ENCODE results near the gene BMP8A. TPM values are rescaled to one million over a fixed set of nuclear protein-coding genes. Genes with fewer than 3 reads are reported as not detected.
"Not testable (repeated sequence)": the region's sequence is repeated elsewhere in the genome, so short reads cannot be mapped to it uniquely, and the experiment has no call there.

The BMP8A gene
- total RNA-seq, 1 donor from 2014 or later: 1.5 TPM

GRCh38 chr1:39522661-39523567 is 31.5 kb downstream of the BMP8A start:
- intact Hi-C loops (cut with DNase I): no loop called here
- peak; percentile 71 for DNase-seq (ENCODE audit: low spot score)

- intact Hi-C loops (cut with DNase I): no loop called here
Measured at GRCh38 chr1:39524171-39524570, 32.7 kb downstream of the BMP8A start.

GRCh38 chr1:39524591-39525365 is 33.3 kb downstream of the BMP8A start:
- DNase-seq (ENCODE audit: low spot score): no peak
- intact Hi-C loops (cut with DNase I): no loop called here

More at GRCh38 chr1:39524171-39524570, 32.7 kb downstream of the BMP8A start:
- DNase-seq (ENCODE audit: low spot score): no peak

- intact Hi-C loops (cut with DNase I): no loop called here
- no peak for DNase-seq (ENCODE audit: low spot score)
Measured at GRCh38 chr1:39525366-39526165, 34.1 kb downstream of the BMP8A start.

GRCh38 chr1:39526466-39527189 is 35.2 kb downstream of the BMP8A start:
- intact Hi-C loops (cut with DNase I): no loop called here
- no peak for DNase-seq (ENCODE audit: low spot score)

- intact Hi-C loops (cut with DNase I); DNase-seq (ENCODE audit: low spot score): not testable (repeated sequence)
Measured at GRCh38 chr1:39527190-39527579, 35.7 kb downstream of the BMP8A start.

- intact Hi-C loops (cut with DNase I): no loop called here
- no peak for DNase-seq (ENCODE audit: low spot score)
Measured at GRCh38 chr1:39528082-39528481, 36.6 kb downstream of the BMP8A start.

- no peak for DNase-seq (ENCODE audit: low spot score)
- intact Hi-C loops (cut with DNase I): no loop called here
Measured at GRCh38 chr1:39529901-39530535, 38.6 kb downstream of the BMP8A start.

- intact Hi-C loops (cut with DNase I): no loop called here
Measured at GRCh38 chr1:39531526-39531925, 40.1 kb downstream of the BMP8A start.

GRCh38 chr1:39533442-39533841 is 42.0 kb downstream of the BMP8A start:
- no peak for DNase-seq (ENCODE audit: low spot score)
- intact Hi-C loops (cut with DNase I): no loop called here

More at GRCh38 chr1:39531526-39531925, 40.1 kb downstream of the BMP8A start:
- no peak for DNase-seq (ENCODE audit: low spot score)

- DNase-seq (ENCODE audit: low spot score): no peak
- intact Hi-C loops (cut with DNase I): no loop called here
Measured at GRCh38 chr1:39538531-39539251, 47.3 kb downstream of the BMP8A start.

GRCh38 chr1:39539252-39539790 is 47.9 kb downstream of the BMP8A start:
- intact Hi-C loops (cut with DNase I): no loop called here
- no peak for DNase-seq (ENCODE audit: low spot score)

- no peak for DNase-seq (ENCODE audit: low spot score)
- intact Hi-C loops (cut with DNase I): loop anchor here (2.0 kb wide), 1 partner anchor 34 kb away; no protein-coding TSS in a partner anchor
Measured at GRCh38 chr1:39540504-39541031, 49.1 kb downstream of the BMP8A start.

GRCh38 chr1:39542924-39543323 is 51.5 kb downstream of the BMP8A start:
- intact Hi-C loops (cut with DNase I): no loop called here
- DNase-seq (ENCODE audit: low spot score): no peak

- no peak for DNase-seq (ENCODE audit: low spot score)
- intact Hi-C loops (cut with DNase I): no loop called here
Measured at GRCh38 chr1:39544327-39544726, 52.9 kb downstream of the BMP8A start.

- DNase-seq (ENCODE audit: low spot score): no peak
Measured at GRCh38 chr1:39545531-39545930, 54.1 kb downstream of the BMP8A start.

GRCh38 chr1:39554277-39554676 is 62.8 kb downstream of the BMP8A start:
- DNase-seq (ENCODE audit: low spot score): no peak
- intact Hi-C loops (cut with DNase I): no loop called here

More at GRCh38 chr1:39545531-39545930, 54.1 kb downstream of the BMP8A start:
- intact Hi-C loops (cut with DNase I): no loop called here
